ENCODE measurements around the gene SPTA1.

The SPTA1 gene

DNA sequence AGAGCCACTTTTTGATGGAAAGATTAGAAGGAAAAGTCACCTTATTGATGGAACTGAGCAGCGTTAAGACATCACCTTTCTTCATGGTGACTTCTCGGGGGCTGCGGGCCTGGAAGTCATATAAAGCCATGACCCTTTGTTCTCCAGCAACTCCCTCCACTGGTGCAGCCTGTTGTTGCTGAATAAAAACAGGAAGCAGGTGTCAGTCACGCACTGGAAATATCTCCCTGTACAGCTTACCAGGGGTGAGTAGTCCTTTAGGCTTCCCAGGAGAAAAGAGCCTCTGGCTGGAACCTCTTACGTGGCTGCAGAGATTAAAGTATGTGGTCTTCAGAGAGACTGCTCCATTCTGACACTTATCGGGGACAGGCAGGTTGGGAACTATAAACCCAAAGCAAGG is 31.9 kb downstream of the SPTA1 start:
- H3F3A ChIP-seq (ENCODE audit: low read depth): no peaks in the 10 kb centered on the region
- 0 out of 2 replicates have a peak, but pooled peaks have one; percentile 14 for TF ChIP-seq CTCF (conservative IDR thresholded peaks at IDR 0.05; ENCODE audit: low read length)
- no peak for TF ChIP-seq EZH2phosphoT487 (IDR thresholded peaks at IDR 0.05; ENCODE audit: borderline replicate concordance)
- no peaks in the 10 kb centered on the region for H3K9me3 ChIP-seq (ENCODE audit: insufficient read depth, low read depth, low read length)
- peaks cover 5% of the 10 kb centered on the region for H3K4me1 ChIP-seq (ENCODE audit: insufficient read depth, low read length, poor library complexity, severe bottlenecking)
- no peaks in the 10 kb centered on the region for H3K36me3 ChIP-seq (ENCODE audit: insufficient read depth, low read length)
- peak overlapping the region; percentile 64 for H2AFZ ChIP-seq (ENCODE audit: low read length)
- no peaks in the 10 kb centered on the region for H3K9me2 ChIP-seq (replicated peaks; ENCODE audit: low read depth, low read length)
- H4K20me1 ChIP-seq (ENCODE audit: insufficient read depth, low read length, poor library complexity, severe bottlenecking): no peaks in the 10 kb centered on the region
- H3K9ac ChIP-seq (ENCODE audit: low read depth, low read length, poor library complexity, severe bottlenecking): no peak overlapping the region
- H3K79me2 ChIP-seq (ENCODE audit: insufficient read depth, low read length): no peaks in the 10 kb centered on the region
- H3K27me3 ChIP-seq (ENCODE audit: insufficient read depth, low read length, poor library complexity, severe bottlenecking): no peaks in the 10 kb centered on the region
- H3K4me2 ChIP-seq (ENCODE audit: low read depth, low read length, poor library complexity, severe bottlenecking): peak overlapping the region; percentile 22
- H3K4me3 ChIP-seq (ENCODE audit: low read length, poor library complexity, severe bottlenecking): no peak overlapping the region

GRCh38 chr1:158654086-158654485 is 32.4 kb downstream of the SPTA1 start:
- no peaks in the 10 kb centered on the region for H4K20me1 ChIP-seq (ENCODE audit: insufficient read depth, low read length, poor library complexity, severe bottlenecking)
- peaks cover 5% of the 10 kb centered on the region for H3K4me1 ChIP-seq (ENCODE audit: insufficient read depth, low read length, poor library complexity, severe bottlenecking)
- H3K27me3 ChIP-seq (ENCODE audit: insufficient read depth, low read length, poor library complexity, severe bottlenecking): no peaks in the 10 kb centered on the region
- H3K4me3 ChIP-seq (ENCODE audit: low read length, poor library complexity, severe bottlenecking): no peak overlapping the region
- no peak overlapping the region for H3K4me2 ChIP-seq (ENCODE audit: low read depth, low read length, poor library complexity, severe bottlenecking)
- no peaks in the 10 kb centered on the region for H3K9me3 ChIP-seq (ENCODE audit: insufficient read depth, low read depth, low read length)
- no peaks in the 10 kb centered on the region for H3K9me2 ChIP-seq (replicated peaks; ENCODE audit: low read depth, low read length)
- peak overlapping the region; percentile 64; the same call in 1 of the 2 replicates for H2AFZ ChIP-seq (ENCODE audit: low read length)
- H3K79me2 ChIP-seq (ENCODE audit: insufficient read depth, low read length): no peaks in the 10 kb centered on the region
- H3K36me3 ChIP-seq (ENCODE audit: insufficient read depth, low read length): no peaks in the 10 kb centered on the region
- no peak for TF ChIP-seq CTCF (conservative IDR thresholded peaks at IDR 0.05; ENCODE audit: low read length)
- no peak for TF ChIP-seq EZH2phosphoT487 (IDR thresholded peaks at IDR 0.05; ENCODE audit: borderline replicate concordance)
- H3K9ac ChIP-seq (ENCODE audit: low read depth, low read length, poor library complexity, severe bottlenecking): no peak overlapping the region
- H3F3A ChIP-seq (ENCODE audit: low read depth): no peaks in the 10 kb centered on the region

DNA sequence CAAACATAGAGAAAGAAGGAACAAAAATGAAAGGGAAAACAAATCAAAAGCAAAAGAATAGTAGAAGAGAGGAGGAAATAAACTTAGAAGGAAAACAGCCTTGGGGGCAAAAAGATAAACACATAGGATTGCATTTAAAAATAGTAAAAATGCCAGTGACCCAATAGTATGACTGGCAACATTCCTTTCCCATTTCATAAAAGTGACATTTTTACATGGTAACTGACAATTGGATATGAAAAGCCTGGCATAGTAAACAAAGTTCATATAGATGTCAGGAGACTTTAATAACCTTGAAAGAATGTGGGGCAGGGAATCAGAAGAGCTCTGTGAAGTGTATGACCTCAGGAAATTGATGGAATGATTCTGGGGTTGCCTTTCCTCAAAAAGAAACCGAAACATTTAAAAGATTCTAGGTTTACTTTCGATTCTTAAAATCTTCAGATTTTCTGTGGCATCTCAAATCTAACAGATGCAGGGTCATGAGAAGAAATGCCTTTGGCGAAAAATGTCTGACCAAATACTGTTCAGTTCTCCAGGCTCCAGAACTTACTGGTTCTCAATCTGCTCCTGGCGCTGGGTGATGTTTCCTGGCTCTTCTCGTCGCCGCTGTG is 33.7 kb downstream of the SPTA1 start:
- H3K9me3 ChIP-seq (ENCODE audit: insufficient read depth, low read depth, low read length): no peaks in the 10 kb centered on the region
- H3K4me3 ChIP-seq (ENCODE audit: low read length, poor library complexity, severe bottlenecking): no peak overlapping the region
- H3K4me1 ChIP-seq (ENCODE audit: insufficient read depth, low read length, poor library complexity, severe bottlenecking): peaks cover 5% of the 10 kb centered on the region
- no peaks in the 10 kb centered on the region for H3K79me2 ChIP-seq (ENCODE audit: insufficient read depth, low read length)
- no peaks in the 10 kb centered on the region for H3K36me3 ChIP-seq (ENCODE audit: insufficient read depth, low read length)
- no peaks in the 10 kb centered on the region for H4K20me1 ChIP-seq (ENCODE audit: insufficient read depth, low read length, poor library complexity, severe bottlenecking)
- H2AFZ ChIP-seq (ENCODE audit: low read length): no peak overlapping the region
- no peaks in the 10 kb centered on the region for H3K9me2 ChIP-seq (replicated peaks; ENCODE audit: low read depth, low read length)
- no peak overlapping the region for H3K9ac ChIP-seq (ENCODE audit: low read depth, low read length, poor library complexity, severe bottlenecking)
- no peak overlapping the region for H3K4me2 ChIP-seq (ENCODE audit: low read depth, low read length, poor library complexity, severe bottlenecking)
- H3K27me3 ChIP-seq (ENCODE audit: insufficient read depth, low read length, poor library complexity, severe bottlenecking): no peaks in the 10 kb centered on the region
- H3F3A ChIP-seq (ENCODE audit: low read depth): no peaks in the 10 kb centered on the region
- no peak for TF ChIP-seq EZH2phosphoT487 (IDR thresholded peaks at IDR 0.05; ENCODE audit: borderline replicate concordance)
- TF ChIP-seq CTCF (conservative IDR thresholded peaks at IDR 0.05; ENCODE audit: low read length): no peak
